ENCODE measurements around the gene SLC1A1.

DNA sequence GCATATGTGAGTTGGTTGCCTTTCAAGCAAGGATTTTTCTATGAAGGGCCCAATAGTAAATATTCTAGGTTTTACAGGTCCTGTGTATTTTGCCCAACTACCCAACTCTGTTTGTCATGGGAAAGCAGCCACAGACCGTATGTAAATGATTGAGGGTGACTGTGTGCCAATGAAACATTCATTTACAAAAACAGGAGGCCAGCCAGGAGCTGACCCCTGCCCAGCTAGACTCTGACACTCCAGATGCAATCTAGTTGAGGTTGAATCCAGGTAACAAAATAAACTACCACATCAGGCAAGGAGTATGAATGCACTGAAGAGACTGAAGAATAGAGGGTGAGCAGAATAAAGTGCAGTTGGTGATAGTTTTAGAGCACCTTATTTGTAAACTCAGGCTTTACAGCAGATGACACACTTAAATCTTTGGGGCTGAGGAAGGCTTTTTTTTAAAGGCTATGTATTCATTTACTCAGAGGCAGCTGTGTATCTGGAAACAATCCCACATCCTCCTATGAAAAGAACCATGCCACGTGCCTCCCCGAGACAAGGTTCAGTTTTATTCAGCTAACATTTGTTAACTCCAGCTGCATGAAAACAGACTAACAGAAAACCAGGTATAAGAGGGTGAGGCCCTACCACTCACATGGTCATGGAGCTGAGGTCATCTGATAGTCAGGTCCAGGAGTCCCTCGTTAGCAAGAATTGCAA is 60.7 kb downstream of the SLC1A1 start:
- TF ChIP-seq TCF12 (IDR thresholded peaks at IDR 0.05; ENCODE audit: low read depth): no peak
- no peak for TF ChIP-seq EP300 (IDR thresholded peaks at IDR 0.05; ENCODE audit: borderline replicate concordance)
- no peak for TF ChIP-seq RAD21 (IDR thresholded peaks at IDR 0.05; ENCODE audit: low read depth)
- TF ChIP-seq, protein P1, sequence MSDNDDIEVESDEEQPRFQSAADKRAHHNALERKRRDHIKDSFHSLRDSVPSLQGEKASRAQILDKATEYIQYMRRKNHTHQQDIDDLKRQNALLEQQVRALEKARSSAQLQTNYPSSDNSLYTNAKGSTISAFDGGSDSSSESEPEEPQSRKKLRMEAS (IDR thresholded peaks at IDR 0.05): no peak
- TF ChIP-seq EGR1 (IDR thresholded peaks at IDR 0.05): no peak
- no peak for TF ChIP-seq TAF1 (IDR thresholded peaks at IDR 0.05; ENCODE audit: low read depth)
- TF ChIP-seq, protein P2, sequence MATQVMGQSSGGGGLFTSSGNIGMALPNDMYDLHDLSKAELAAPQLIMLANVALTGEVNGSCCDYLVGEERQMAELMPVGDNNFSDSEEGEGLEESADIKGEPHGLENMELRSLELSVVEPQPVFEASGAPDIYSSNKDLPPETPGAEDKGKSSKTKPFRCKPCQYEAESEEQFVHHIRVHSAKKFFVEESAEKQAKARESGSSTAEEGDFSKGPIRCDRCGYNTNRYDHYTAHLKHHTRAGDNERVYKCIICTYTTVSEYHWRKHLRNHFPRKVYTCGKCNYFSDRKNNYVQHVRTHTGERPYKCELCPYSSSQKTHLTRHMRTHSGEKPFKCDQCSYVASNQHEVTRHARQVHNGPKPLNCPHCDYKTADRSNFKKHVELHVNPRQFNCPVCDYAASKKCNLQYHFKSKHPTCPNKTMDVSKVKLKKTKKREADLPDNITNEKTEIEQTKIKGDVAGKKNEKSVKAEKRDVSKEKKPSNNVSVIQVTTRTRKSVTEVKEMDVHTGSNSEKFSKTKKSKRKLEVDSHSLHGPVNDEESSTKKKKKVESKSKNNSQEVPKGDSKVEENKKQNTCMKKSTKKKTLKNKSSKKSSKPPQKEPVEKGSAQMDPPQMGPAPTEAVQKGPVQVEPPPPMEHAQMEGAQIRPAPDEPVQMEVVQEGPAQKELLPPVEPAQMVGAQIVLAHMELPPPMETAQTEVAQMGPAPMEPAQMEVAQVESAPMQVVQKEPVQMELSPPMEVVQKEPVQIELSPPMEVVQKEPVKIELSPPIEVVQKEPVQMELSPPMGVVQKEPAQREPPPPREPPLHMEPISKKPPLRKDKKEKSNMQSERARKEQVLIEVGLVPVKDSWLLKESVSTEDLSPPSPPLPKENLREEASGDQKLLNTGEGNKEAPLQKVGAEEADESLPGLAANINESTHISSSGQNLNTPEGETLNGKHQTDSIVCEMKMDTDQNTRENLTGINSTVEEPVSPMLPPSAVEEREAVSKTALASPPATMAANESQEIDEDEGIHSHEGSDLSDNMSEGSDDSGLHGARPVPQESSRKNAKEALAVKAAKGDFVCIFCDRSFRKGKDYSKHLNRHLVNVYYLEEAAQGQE (IDR thresholded peaks at IDR 0.05; ENCODE audit: low read depth): no peak
- TF ChIP-seq CREB1 (IDR thresholded peaks at IDR 0.05; ENCODE audit: low read depth): no peak

Data from Ishikawa (cell line).